DMS53 treated with DMSO at 0.1 percent for 48 hours (cell line): ENCODE measurements around the gene SLC49A4.
"Not testable (repeated sequence)": the region's sequence is repeated elsewhere in the genome, so short reads cannot be mapped to it uniquely, and the experiment has no call there.

Experiments
- DNase-seq: peaks from one replicate; lab custom pipeline; 2025; ENCODE audit not compliant: unreplicated experiment; lab: John Stamatoyannopoulos, UW

The SLC49A4 gene, protein sequence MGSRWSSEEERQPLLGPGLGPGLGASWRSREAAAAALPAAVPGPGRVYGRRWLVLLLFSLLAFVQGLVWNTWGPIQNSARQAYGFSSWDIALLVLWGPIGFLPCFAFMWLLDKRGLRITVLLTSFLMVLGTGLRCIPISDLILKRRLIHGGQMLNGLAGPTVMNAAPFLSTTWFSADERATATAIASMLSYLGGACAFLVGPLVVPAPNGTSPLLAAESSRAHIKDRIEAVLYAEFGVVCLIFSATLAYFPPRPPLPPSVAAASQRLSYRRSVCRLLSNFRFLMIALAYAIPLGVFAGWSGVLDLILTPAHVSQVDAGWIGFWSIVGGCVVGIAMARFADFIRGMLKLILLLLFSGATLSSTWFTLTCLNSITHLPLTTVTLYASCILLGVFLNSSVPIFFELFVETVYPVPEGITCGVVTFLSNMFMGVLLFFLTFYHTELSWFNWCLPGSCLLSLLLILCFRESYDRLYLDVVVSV

GRCh38 chr3:122794779-122795673, at the start of gene SLC49A4:
SLC49A4 (plus strand) TSS chr3:122795069; CDS start chr3:122795193, 124 bp downstream.
- DNase-seq = no peak

GRCh38 chr3:122745369-122746021, 49.4 kb upstream of the SLC49A4 start:
- no peak for DNase-seq

GRCh38 chr3:122747295-122747694, 47.6 kb upstream of the SLC49A4 start:
- DNase-seq = not testable (repeated sequence)

GRCh38 chr3:122748347-122748746, 46.5 kb upstream of the SLC49A4 start:
- DNase-seq = no peak

- no peak for DNase-seq
Measured at GRCh38 chr3:122754929-122755328, 39.9 kb upstream of the SLC49A4 start.

- no peak for DNase-seq
Measured at GRCh38 chr3:122755491-122755890, 39.4 kb upstream of the SLC49A4 start.

- no peak for DNase-seq
Measured at GRCh38 chr3:122758877-122759560, 35.9 kb upstream of the SLC49A4 start.

GRCh38 chr3:122760453-122761271, 34.2 kb upstream of the SLC49A4 start:
- no peak for DNase-seq

- DNase-seq = no peak
Measured at GRCh38 chr3:122766430-122766829, 28.4 kb upstream of the SLC49A4 start.

DNA sequence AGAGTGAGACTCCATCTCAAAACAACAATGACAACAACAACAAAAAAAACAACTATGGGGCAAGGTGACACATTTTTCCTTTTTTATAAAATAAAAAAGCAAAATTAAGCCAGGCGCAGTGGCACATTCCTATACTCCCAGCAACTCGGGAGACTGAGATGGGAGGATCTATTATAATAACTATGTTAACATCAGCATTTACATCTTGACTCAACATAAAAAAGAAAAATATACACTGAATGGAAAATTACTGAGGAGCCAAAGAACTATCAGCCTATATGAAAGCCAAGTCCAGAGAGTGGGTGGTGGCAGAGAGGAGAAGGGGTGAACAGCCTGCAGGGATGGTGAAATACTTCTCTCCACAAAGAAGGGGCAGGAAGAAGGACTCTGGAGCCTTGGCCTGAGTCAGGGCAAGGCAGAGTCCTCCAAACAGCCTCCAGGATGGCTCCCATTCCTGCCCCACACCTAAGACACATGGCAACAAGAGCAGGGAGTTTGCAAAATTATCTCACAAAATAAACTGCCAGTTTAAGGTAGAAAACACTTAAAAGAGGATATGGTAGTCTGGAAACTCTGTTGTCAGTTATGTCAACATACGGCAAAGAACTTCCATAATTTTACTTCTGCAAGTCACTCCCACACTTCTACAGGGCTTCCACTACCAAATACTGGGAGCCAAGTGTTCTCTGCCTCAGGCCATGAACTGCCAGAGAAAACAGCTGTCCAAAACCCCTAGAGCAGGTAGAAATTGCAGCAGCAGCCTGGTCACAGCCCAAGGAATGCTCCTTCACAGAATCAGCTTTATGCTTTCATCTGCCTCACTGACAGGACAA, 27.1 kb upstream of the SLC49A4 start:
- no peak for DNase-seq

GRCh38 chr3:122770521-122771202, 24.2 kb upstream of the SLC49A4 start:
- no peak for DNase-seq

GRCh38 chr3:122772827-122773226, 22.0 kb upstream of the SLC49A4 start:
- DNase-seq = no peak

DNA sequence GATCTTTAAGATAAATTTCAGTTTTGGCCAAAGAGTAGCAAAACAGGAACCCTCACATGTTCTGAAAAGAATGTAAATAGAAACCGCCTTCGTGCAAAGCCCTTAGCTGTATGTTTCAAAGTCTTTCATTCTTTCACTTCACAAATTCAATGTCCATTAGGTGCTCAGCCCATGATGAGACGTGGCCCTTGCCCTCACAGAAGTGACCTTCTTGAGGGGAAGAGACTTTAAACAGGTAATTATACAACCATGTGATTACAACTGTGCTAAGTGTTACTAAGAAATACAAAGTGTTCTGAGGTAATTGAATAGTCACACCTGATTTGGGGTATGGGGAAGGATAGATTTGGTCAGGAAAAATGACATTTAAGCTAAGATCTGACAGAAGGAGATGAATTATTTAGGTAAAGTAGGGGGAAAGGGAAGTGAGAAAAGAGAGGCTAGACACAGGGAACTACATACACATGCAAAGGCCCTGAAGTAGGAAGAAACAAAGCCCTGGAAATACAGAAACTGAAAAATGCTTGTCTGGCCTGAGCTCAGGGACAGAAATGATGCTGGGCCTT, 20.8 kb upstream of the SLC49A4 start:
- no peak for DNase-seq

DNA sequence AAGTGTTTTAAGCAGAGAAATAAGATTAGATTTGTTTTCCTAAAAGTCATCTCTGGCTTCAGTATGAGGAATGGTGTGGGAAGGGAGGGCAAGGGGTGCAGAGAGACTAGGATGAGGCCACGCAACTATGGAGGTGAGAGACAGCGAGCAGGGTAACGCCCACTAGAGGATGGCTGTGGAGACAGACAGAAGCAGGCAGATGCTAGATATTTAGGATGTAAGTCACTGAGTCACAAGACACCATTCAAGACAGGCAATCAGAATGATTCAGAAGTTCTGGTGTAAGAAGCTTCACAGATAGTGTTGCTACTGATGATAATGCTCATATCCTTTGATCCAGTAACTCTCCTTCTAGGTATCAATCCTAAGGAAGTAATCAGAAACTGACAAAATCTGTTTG, 20.3 kb upstream of the SLC49A4 start:
- DNase-seq = no peak

GRCh38 chr3:122776675-122777468, 18.0 kb upstream of the SLC49A4 start:
- DNase-seq = no peak

- DNase-seq = no peak
Measured at GRCh38 chr3:122777563-122777962, 17.3 kb upstream of the SLC49A4 start.

GRCh38 chr3:122782804-122783203, 12.1 kb upstream of the SLC49A4 start:
- no peak for DNase-seq
